Activated CD4-positive, alpha-beta T cell treated with anti-CD3 and anti-CD28 coated beads for 36 hours (primary cell): ENCODE measurements around the gene ENO2. TPM values are rescaled to one million over a fixed set of nuclear protein-coding genes. Genes with fewer than 3 reads are reported as not detected.
A peak's percentile ranks its signal among the peaks of the same experiment; 100 is the strongest.
"Not testable (repeated sequence)": the region's sequence is repeated elsewhere in the genome, so short reads cannot be mapped to it uniquely, and the experiment has no call there.

Experiments
- ATAC-seq: fragments of 200-7000 bp; cut with Tn5 transposase; one replicate; pipeline ENCODE4 v1.10.0; 2021; ENCODE audit warnings: mild to moderate bottlenecking, moderate library complexity
- CTCF ChIA-PET: fragments of 350-600 bp; sonication (Branson Sonifier 250); formaldehyde crosslinking; loops from one replicate; lab custom pipeline; 2021; ENCODE audit warnings: antibody characterized with exemption; lab: Charles Lee
- POLR2A ChIA-PET: fragments of 350-600 bp; sonication (Branson Sonifier 250); formaldehyde crosslinking; loops from one replicate; lab custom pipeline; 2021; ENCODE audit warnings: antibody characterized with exemption, inconsistent platforms; lab: Charles Lee
- DNase-seq: peaks from one replicate; pipeline ENCODE4 v3.0.0-alpha.2; 2020
- H3K27ac Mint-ChIP-seq: one replicate; pipeline ENCODE4 v1.8.0; 2021; ENCODE audit warnings: mixed read lengths
- H3K27me3 Mint-ChIP-seq: one replicate; pipeline ENCODE4 v1.8.0; 2021; ENCODE audit warnings: mixed read lengths
- H3K36me3 Mint-ChIP-seq: one replicate; pipeline ENCODE4 v1.8.0; 2021; ENCODE audit warnings: low read depth, mixed read lengths
- H3K4me1 Mint-ChIP-seq: one replicate; pipeline ENCODE4 v1.8.0; 2021; ENCODE audit warnings: mixed read lengths
- H3K4me3 Mint-ChIP-seq: one replicate; pipeline ENCODE4 v1.8.0; 2021; ENCODE audit warnings: mild to moderate bottlenecking, moderate library complexity, mixed read lengths
- H3K9me3 Mint-ChIP-seq: one replicate; pipeline ENCODE4 v1.8.0; 2021; ENCODE audit warnings: low read depth, mixed read lengths
- intact Hi-C, 2 experiments: fragments of 100-400 bp; cut with DNase I in 1 of 2; cut with micrococcal nuclease in 1 of 2; formaldehyde crosslinking; loops; one replicate each; pipeline versions ENCODE4 v1.14.2 to v1.15.1; 2022 to 2024; cut with DNase I, micrococcal nuclease
- total RNA-seq, 2 experiments: library from RNA; stranded (reverse); gene quantifications; one replicate each; pipeline ENCODE4 v1.2.3, GENCODE V29; 2021

The ENO2 gene
- total RNA-seq, 2 experiments from 2014 or later = 301 to 317 TPM

DNA sequence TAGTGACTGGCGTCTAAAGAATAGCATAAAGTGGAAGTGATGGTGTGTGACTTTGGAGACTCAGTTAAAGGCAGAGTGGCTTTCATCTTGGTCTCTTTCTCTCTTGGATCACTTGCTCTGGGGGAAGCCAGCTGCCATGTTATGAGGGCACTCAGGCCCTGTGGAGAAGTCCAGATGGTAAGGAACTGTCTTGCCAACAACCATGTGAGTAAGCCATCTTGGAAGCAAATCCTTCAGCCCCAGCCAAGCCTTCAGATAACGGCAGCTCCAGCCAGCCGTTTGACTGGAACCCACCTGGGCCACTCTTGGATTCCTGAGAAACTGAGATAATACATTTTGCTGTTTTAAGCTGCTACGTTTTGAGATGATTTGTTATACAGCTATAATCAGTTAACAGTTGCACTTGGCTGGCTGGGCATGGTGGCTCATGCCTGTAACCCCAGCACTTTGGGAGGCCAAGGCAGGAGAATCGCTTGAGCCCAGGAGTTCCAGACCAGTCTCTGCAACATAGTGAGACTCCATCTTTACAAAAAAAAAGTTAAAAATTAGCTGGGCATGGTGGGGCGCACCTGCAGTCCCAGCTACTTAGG, 17.4 kb upstream of the ENO2 start:
- CTCF ChIA-PET = interaction anchor here (0.7 to 1.0 kb wide), 3 partner anchors 17 to 34 kb away, joined by 3 to 4 read pairs (median 3); partner anchors contain the start of genes ENO2 and SPSB2
- Mint-ChIP-seq H3K4me1 (peaks cover 19% of the 10 kb centered on the region), H3K27ac (no peak overlapping the region), H3K27me3 (no peaks in the 10 kb centered on the region), H3K4me3 (no peak overlapping the region), H3K9me3 (no peaks in the 10 kb centered on the region), H3K36me3 (no peaks in the 10 kb centered on the region)
- DNase-seq (no peak), ATAC-seq (no peak)
- intact Hi-C loops = no loop called here
- POLR2A ChIA-PET = no interaction called here

DNA sequence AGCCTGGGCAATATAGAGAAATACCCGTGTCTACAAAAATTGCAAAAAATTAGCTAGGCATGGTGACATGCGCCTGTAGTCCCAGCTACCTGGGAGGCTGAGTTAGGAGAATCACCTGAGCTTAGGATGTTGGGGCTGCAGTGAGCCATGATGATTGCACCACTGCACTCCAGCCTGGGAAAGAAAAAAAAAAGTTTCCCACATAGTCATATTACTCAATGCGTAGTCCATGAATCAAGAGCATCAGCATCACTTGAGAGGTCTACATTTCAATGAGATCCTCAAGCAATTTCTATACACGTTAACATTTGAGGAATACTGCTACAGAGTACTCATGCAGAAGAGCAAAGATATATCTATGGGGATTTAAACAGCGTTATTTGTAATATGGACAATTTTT, 15.0 kb upstream of the ENO2 start:
- intact Hi-C loops = no loop called here
- Mint-ChIP-seq H3K27ac (no peak overlapping the region), H3K4me1 (peaks cover 16% of the 10 kb centered on the region), H3K27me3 (no peaks in the 10 kb centered on the region), H3K9me3 (no peaks in the 10 kb centered on the region), H3K36me3 (no peaks in the 10 kb centered on the region), H3K4me3 (no peak overlapping the region)
- ChIA-PET POLR2A (no interaction called here), CTCF (interaction anchor here (0.6 to 1.8 kb wide), 6 partner anchors 8 to 399 kb away, joined by 3 to 9 read pairs (median 3); no protein-coding TSS in a partner anchor)
- DNase-seq = no peak
- ATAC-seq = no peak

DNA sequence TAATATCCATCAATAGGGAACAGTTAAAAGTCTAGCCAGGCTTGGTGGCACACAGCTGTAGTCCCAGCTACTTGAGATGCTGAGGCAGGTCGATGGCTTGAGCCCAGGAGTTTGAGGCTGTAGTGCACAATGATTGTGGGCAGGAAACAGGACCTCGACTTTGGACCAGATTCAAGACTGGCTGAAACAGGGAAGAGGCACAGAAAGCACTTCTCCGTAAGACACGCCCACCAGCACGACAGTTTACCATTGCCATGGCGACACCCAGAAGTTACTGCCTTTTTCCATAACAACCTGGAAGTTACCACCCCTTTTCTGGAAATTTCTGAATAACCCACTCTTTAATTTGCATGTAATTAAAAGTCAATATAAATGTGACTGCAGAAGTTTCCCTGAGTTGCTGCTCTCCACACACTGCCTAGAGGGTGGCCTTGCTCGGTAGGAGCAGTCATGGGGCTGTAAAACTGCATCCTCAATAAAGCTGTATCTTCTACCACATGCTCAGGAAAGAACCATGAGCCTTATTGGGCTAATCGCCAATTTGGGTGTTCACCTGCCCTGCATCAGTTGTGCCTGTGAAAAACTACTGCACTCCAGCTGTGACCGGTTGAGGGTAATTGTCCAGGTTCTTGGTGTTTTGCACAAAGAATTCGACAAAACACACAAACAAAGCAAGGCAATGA, 14.4 kb upstream of the ENO2 start:
- intact Hi-C loops = loop anchor here in 1 of 2 experiments (5.0 kb wide), 1 partner anchor 33 kb away; the partner anchor contains the start of gene TPI1
- H3K36me3 Mint-ChIP-seq = no peaks in the 10 kb centered on the region
- DNase-seq = peak; percentile 55
- H3K9me3 Mint-ChIP-seq = no peaks in the 10 kb centered on the region
- no peak overlapping the region for H3K4me3 Mint-ChIP-seq
- POLR2A ChIA-PET = no interaction called here
- H3K27me3 Mint-ChIP-seq = no peaks in the 10 kb centered on the region
- CTCF ChIA-PET = interaction anchor here (0.6 to 1.8 kb wide), 5 partner anchors 8 to 400 kb away, joined by 3 to 9 read pairs (median 3); no protein-coding TSS in a partner anchor
- peaks cover 16% of the 10 kb centered on the region for H3K4me1 Mint-ChIP-seq
- H3K27ac Mint-ChIP-seq = no peak overlapping the region
- no peak for ATAC-seq

DNA sequence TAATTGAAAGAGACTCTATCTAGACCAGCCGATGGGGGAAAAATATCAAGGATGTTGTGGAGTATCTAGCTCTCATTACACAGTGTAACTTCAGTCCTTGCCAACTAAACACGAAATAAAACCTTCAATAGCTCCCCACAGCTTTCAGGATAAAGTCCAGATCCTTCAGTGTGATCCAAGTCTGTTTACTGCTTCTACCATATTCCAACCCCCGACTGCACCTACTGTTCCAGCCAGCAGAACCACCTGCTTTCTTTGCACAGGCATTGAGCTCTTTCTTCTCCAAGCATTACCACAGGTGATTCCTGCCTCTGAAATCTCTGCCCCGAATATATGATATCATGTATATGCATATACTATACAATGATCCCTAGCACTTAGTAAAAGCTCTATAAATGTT, 11.9 kb upstream of the ENO2 start:
- no peaks in the 10 kb centered on the region for H3K27me3 Mint-ChIP-seq
- intact Hi-C loops = loop anchor here in 1 of 2 experiments (5.0 kb wide), 1 partner anchor 35 kb away; the partner anchor contains the start of gene TPI1
- no peak for DNase-seq
- no peak overlapping the region for H3K4me3 Mint-ChIP-seq
- peaks cover 16% of the 10 kb centered on the region for H3K4me1 Mint-ChIP-seq
- POLR2A ChIA-PET = no interaction called here
- CTCF ChIA-PET = interaction anchor here (0.6 to 1.6 kb wide), 4 partner anchors 11 to 33 kb away, joined by 3 to 6 read pairs (median 6); partner anchors contain the start of gene SPSB2
- no peak overlapping the region for H3K27ac Mint-ChIP-seq
- no peaks in the 10 kb centered on the region for H3K9me3 Mint-ChIP-seq
- no peak for ATAC-seq
- H3K36me3 Mint-ChIP-seq = no peaks in the 10 kb centered on the region

DNA sequence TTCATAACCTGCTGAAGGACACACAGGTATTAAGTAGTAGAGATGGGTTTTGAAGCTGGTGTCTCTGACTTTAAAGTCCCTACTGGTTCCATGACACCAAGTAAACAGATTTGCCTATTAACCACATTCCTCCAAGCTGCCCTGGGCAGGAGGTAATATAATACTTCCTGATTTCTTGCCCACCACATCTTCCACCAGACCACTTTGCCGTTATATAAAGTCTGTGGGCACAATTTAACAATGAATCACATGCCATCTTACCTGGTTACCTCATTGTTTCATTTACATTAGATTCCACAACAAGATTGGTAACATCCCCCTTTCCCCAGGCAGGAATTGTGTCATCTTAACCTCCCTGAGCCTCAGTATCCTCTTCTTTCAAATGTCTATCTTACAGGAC, 10.7 kb upstream of the ENO2 start:
- DNase-seq (no peak), ATAC-seq (no peak)
- no peaks in the 10 kb centered on the region for H3K9me3 Mint-ChIP-seq
- no peaks in the 10 kb centered on the region for H3K36me3 Mint-ChIP-seq
- H3K27ac Mint-ChIP-seq = no peak overlapping the region
- ChIA-PET CTCF (interaction anchor here (0.7 to 3.8 kb wide), 3 partner anchors 12 to 736 kb away, joined by 3 to 23 read pairs (median 6); partner anchors contain the start of gene SPSB2), POLR2A (no interaction called here)
- no peaks in the 10 kb centered on the region for H3K27me3 Mint-ChIP-seq
- intact Hi-C loops = loop anchor here (1.0 to 5.0 kb wide), 9 partner anchors 12 to 286 kb away; partner anchors contain the start of genes USP5 (in 2 of the 2), COPS7A (in 1 of the 2), EMG1 (in 1 of the 2) and LPCAT3 (in 1 of the 2)
- H3K4me1 Mint-ChIP-seq = peaks cover 16% of the 10 kb centered on the region
- no peak overlapping the region for H3K4me3 Mint-ChIP-seq

DNA sequence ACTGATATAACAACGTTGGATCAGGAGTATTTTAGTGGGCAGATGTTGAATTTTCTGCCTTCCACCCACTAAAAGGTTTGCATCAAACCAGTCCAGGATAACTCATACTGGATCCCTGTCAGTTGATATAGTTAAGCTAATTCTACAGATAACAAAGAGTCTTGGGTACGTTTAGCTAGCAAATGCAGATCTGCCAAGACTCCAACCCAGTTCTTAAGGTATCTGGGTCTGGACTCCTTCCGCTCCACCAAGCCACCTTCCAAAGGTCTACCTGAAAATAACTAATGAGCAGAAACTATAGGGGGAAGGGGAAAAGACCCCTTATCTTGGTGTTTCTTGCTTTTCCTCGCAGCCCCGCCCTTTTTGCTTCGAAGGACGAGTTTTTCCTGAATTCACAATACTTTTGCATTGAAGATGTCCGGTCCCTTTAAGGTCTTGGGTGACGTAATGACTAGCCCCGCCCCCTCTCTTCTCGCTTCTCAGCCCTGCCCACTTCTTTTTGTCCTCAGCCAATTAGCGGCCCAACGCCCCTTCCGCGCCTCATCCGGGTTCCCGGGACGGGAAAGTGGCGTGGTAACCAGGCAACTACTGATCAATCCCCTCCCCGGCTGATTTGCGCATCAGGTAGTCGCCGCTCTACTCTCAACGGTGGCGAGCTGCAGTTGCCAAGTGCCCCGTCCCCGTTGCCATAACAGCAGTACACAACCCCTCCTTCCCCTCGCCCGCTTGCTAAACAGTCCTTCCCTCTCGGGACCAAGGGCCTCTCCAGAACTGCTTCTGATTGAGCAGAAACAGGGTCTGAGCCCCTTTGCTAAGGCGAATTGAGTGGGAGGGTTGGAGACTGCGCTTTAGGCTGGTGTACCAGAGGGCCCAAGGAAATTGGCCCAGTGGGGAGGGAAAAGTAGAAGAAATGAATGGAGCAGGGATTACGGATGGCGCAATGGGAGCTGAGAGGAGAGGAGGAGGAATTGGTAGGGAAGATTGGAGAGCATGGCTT, 9.8 kb upstream of the ENO2 start, which contains the start of gene LRRC23:
Gene LRRC23 (plus strand): TSS at position 543 of the 997 bp plus-strand sequence. CDS start 812 bp downstream, outside the sequence.
- intact Hi-C loops = loop anchor here (1.0 to 5.0 kb wide), 9 partner anchors 13 to 285 kb away; partner anchors contain the start of genes USP5 (in 2 of the 2), COPS7A (in 1 of the 2), EMG1 (in 1 of the 2) and LPCAT3 (in 1 of the 2)
- Mint-ChIP-seq H3K27me3 (no peaks in the 10 kb centered on the region), H3K4me1 (peaks cover 14% of the 10 kb centered on the region), H3K27ac (no peak within 1 kb of the TSS), H3K36me3 (no peaks in the 10 kb centered on the region), H3K4me3 (no peak within 1 kb of the TSS), H3K9me3 (no peaks in the 10 kb centered on the region)
- POLR2A ChIA-PET = interaction anchor here (0.7 to 1.6 kb wide), 3 partner anchors 32 to 39 kb away, joined by 4 to 6 read pairs (median 4); partner anchors contain the start of genes C12orf57, RNU7-1, SPSB2 and TPI1
- ATAC-seq = peak; percentile 97
- peak; percentile 99 for DNase-seq
- CTCF ChIA-PET = interaction anchor here (0.7 to 3.8 kb wide), 7 partner anchors 13 to 737 kb away, joined by 3 to 23 read pairs (median 3); partner anchors contain the start of gene SPSB2

DNA sequence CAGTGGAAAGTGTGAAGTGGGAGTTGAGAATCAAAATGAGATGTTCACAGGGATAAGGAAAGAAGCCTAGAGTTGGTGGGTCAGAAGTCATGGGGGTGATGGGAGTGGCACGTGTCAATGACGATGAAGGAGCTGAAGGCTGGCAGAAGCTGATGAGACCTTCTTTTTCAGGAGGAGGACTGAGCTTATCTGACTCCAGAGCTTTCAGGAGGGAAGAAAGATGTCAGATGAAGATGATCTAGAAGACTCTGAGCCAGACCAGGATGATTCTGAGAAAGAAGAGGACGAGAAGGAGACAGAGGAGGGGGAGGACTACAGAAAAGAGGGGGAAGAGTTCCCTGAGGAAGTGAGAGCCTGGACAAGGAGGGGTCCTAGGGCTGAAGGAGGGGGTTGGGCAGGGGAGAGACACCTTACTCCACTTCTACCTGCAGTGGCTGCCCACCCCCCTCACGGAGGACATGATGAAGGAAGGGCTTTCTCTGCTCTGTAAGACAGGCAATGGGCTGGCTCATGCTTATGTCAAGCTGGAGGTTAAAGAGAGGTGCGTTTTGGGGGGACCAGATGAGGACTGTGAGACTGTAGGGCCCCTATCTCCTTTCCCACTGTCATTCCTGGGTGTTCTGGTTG, 8.9 kb upstream of the ENO2 start:
- CTCF ChIA-PET = interaction anchor here (0.6 to 3.8 kb wide), 8 partner anchors 9 to 188 kb away, joined by 3 to 23 read pairs (median 3); partner anchors contain the start of genes CDCA3, ENO2 and SPSB2
- H3K9me3 Mint-ChIP-seq = no peaks in the 10 kb centered on the region
- DNase-seq (no peak), ATAC-seq (no peak)
- H3K36me3 Mint-ChIP-seq = no peaks in the 10 kb centered on the region
- no peak overlapping the region for H3K27ac Mint-ChIP-seq
- H3K4me3 Mint-ChIP-seq = no peak overlapping the region
- peaks cover 4% of the 10 kb centered on the region for H3K4me1 Mint-ChIP-seq
- POLR2A ChIA-PET = interaction anchor here (0.7 to 1.6 kb wide), 3 partner anchors 33 to 38 kb away, joined by 4 to 6 read pairs (median 4); partner anchors contain the start of genes C12orf57, RNU7-1, SPSB2 and TPI1
- intact Hi-C loops = loop anchor here in 1 of 2 experiments (2.0 kb wide), 1 partner anchor 31 kb away; no protein-coding TSS in a partner anchor
- H3K27me3 Mint-ChIP-seq = no peaks in the 10 kb centered on the region

DNA sequence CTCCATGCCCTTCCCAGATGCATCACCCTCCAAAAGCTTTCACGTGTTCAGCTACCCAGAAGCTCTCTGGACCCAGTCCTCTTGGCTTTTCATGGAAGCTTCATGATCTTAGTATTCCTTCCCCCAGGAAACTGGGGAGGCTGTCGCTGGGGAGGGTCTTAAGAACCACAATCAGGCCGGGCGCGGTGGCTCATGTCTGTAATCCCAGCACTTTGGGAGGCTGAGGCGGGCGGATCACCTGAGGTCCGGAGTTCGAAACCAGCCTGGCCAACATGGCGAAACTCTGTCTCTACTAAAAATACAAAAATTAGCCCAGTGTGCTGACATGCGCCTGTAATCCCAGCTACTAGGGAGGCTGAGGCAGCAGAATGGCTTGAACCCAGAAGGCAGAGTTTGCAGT, 6.2 kb upstream of the ENO2 start:
- CTCF ChIA-PET = interaction anchor here (0.7 to 1.4 kb wide), 4 partner anchors 21 to 118 kb away, joined by 3 to 4 read pairs (median 4); partner anchors contain the start of gene LPCAT3
- H3K4me3 Mint-ChIP-seq, H3K9me3 Mint-ChIP-seq, H3K27me3 Mint-ChIP-seq, H3K27ac Mint-ChIP-seq, H3K4me1 Mint-ChIP-seq, DNase-seq, ATAC-seq, intact Hi-C loops, H3K36me3 Mint-ChIP-seq: not testable (repeated sequence)
- POLR2A ChIA-PET = interaction anchor here (0.6 to 0.7 kb wide), 2 partner anchors 408 to 436 kb away, joined by 3 read pairs; no protein-coding TSS in a partner anchor

DNA sequence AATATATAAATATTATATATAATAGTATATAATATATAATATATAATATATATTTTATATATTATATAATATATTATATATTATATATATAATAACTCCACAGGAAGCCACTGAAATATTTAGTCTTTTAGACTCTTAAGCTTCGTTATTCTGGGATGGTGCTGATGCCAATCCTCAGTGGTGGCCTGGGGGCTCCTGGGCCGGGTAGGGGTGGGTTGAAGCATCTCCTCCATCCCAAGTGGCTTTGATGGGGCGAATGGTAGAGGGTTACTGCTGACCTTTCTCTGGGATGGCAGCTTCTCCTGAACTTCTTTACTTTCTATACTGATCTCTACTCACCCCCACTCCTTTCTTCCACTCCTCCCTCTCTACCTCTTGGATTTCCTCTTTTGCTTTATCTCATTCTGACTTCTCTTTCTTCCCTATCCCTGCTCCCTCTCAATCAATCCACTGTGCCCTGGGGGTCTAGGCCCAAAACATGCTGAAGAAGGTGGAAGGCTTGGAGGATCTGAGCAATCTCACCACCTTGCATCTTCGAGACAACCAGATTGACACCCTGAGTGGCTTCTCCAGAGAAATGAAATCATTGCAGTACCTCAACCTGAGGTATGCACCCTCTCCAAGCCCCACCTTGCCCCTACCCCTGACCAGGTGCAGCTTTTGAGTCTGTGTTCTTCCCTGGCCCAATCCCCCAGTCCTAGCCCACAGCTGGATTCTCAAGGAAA, 4.8 kb upstream of the ENO2 start:
- ChIA-PET CTCF (interaction anchor here (0.6 to 1.9 kb wide), 5 partner anchors 28 to 425 kb away, joined by 4 to 5 read pairs (median 4); no protein-coding TSS in a partner anchor), POLR2A (no interaction called here)
- H3K9me3 Mint-ChIP-seq = no peaks in the 10 kb centered on the region
- H3K27me3 Mint-ChIP-seq = no peaks in the 10 kb centered on the region
- peaks cover 14% of the 10 kb centered on the region for H3K4me1 Mint-ChIP-seq
- DNase-seq (no peak), ATAC-seq (no peak)
- no peaks in the 10 kb centered on the region for H3K36me3 Mint-ChIP-seq
- no peak overlapping the region for H3K4me3 Mint-ChIP-seq
- no peak overlapping the region for H3K27ac Mint-ChIP-seq
- intact Hi-C loops = no loop called here
